Pancreas (tissue), 10 donors: Measurements from ENCODE around the gene TRABD. TPM values are rescaled to one million over a fixed set of nuclear protein-coding genes. Genes with fewer than 3 reads are reported as not detected.

ENCODE experiments used
- ATAC-seq, 4 donors: fragments of 200-7000 bp; cut with Tn5 transposase; one replicate each; pipeline versions ENCODE4 v1.8.0 to v1.9.1; 2020; ENCODE audit warnings: mild to moderate bottlenecking in 4 of 4, moderate library complexity in 4 of 4
- DNase-seq, 6 donors: peaks; one replicate each; pipeline ENCODE4 v3.0.0-alpha.2; 2020
- FAIRE-seq: peaks from 2 replicates; lab custom pipeline; 2012; peaks lifted over from hg19 to GRCh38; lab: Jason Lieb, UNC
- H3K27ac ChIP-seq, 4 donors: fragments of 200-600 bp; sonication (generic); 1 replicate in 3 of 4; 2 replicates in 1 of 4; pipeline versions ENCODE4 v1.5.0 to v1.8.0; 2020
- H3K27me3 ChIP-seq, 4 donors: fragments of 200-600 bp; one replicate each; pipeline ENCODE4 v1.8.0; 2021
- H3K36me3 ChIP-seq, 3 donors: fragments of 200-600 bp; sonication (generic) in 1 of 3; one replicate each; pipeline versions ENCODE4 v1.5.0 to v1.8.0; 2020 to 2021
- H3K4me1 ChIP-seq, 3 donors: fragments of 200-600 bp; one replicate each; pipeline ENCODE4 v1.8.0; 2021
- H3K4me3 ChIP-seq, 4 donors: fragments of 200-600 bp; sonication (generic) in 2 of 4; one replicate each; pipeline versions ENCODE4 v1.5.0 to v1.8.0; 2020 to 2021
- H3K9me3 ChIP-seq, 4 donors: fragments of 200-600 bp; one replicate each; pipeline ENCODE4 v1.8.0; 2021
- CTCF ChIP-seq, 4 donors: fragments of 200-600 bp; sonication (generic) in 3 of 4; IDR thresholded peaks; one replicate each; pipeline versions ENCODE4 v1.5.0 to v1.8.0; 2021; ENCODE audit warnings: antibody characterized with exemption in 4 of 4
- WGBS, 2 donors: extraction: QIAGEN DNeasy Blood & Tissue Kit; methylation state at CpG; one replicate each; pipeline ENCODE4 v1.1.7; 2013; 5-methylcytosine and 5-hydroxymethylcytosine counted together
- intact Hi-C, 3 donors: fragments of 100-400 bp; cut with DNase I; formaldehyde crosslinking; loops; one replicate each; pipeline versions ENCODE4 v1.11.1 to v1.14.2; 2022
- polyA plus RNA-seq, 2 donors: library from polyadenylated mRNA; stranded (reverse); fragments of 200-250 nt; gene quantifications; one replicate each; pipeline ENCODE4 v1.2.3, GENCODE V29; 2013
- total RNA-seq, 6 donors: library from RNA; stranded (reverse); fragmentation: NEBNext Ultra II Directional in 4 of 6; extraction: Animal tissue kit (Norgen Biotek cat#: 25700) in 4 of 6; gene quantifications; one replicate each; pipeline versions ENCODE4 v1.2.1 to v1.2.4, GENCODE V29; 2021 to 2023
- donor health status: healthy with polysubstance abuse.
- donor health status: DM: no; HTN: no; CAD: no; lungs with moderate emphysema.
- donor health status: DM: no; HTN: no; CAD: no.
- donor health status: control.
- donor health status: control.
- donor health status: Bipolar disorder and iron deficiency.
- donor health status: DM: yes; HTN: yes; CAD: no.
- donor health status: DM: no; HTN: no; CAD: no.
- donor health status: DM: no; HTN: no; CAD: no.
- donor health status: DM: yes; HTN: yes; CAD: no.

The TRABD gene
- total and polyA plus RNA-seq, 8 donors = 25.9 to 107 (median 51.7) TPM

- Histone ChIP-seq H3K27ac (no peak overlapping the region), H3K4me3 (no peak overlapping the region), H3K27me3 (no peaks in the 10 kb centered on the region), H3K9me3 (no peaks in the 10 kb centered on the region), H3K4me1 (peaks cover 0 to 11% (median 6%) of the 10 kb centered on the region in 3 donors), H3K36me3 (peaks cover 0 to 9% (median 0%) of the 10 kb centered on the region in 3 donors)
- WGBS, 2 donors = 69 to 76% methylated on average over 11 of the region's 11 CpGs
- FAIRE-seq (no peak), DNase-seq (peak in 2 of 6 donors; percentile 15 to 55), ATAC-seq (peak in 1 of 4 donors; percentile 8)
- intact Hi-C loops = no loop called here
- peak in 2 of 4 donors; percentile 13 to 15 for TF ChIP-seq CTCF (IDR thresholded peaks at IDR 0.05)
Observed at GRCh38 chr22:50236731-50237409, 51.2 kb downstream of the TRABD start.

DNA sequence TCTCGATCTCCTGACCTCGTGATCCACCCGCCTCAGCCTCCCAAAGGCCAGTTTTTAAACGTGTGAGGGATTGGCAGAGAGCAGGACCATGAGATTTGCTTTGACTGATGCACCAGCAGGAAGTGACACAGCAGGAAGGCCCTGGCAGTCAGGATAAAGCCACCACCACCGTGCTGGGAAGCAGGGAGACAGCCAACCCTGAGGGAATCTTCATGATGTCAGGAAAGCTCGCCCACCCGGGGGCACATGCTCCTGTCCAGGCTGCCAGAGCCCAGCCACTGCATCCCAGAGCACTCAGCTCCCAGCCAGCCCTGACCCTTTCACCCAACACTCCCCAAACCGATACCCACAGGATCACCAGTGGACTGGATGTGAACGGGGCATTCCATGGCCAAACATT, 53.0 kb downstream of the TRABD start:
- intact Hi-C loops = no loop called here
- H3K4me3 ChIP-seq = no peak overlapping the region
- no peaks in the 10 kb centered on the region for H3K9me3 ChIP-seq
- ATAC-seq (no peak), DNase-seq (peak in 2 of 6 donors; percentile 26 to 51), FAIRE-seq (no peak)
- 86 to 90% methylated on average over 9 of the region's 9 CpGs for WGBS, 2 donors
- H3K4me1 ChIP-seq = peaks cover 4 to 21% (median 11%) of the 10 kb centered on the region in 3 donors
- H3K27me3 ChIP-seq = no peaks in the 10 kb centered on the region
- H3K36me3 ChIP-seq = peaks cover 0 to 6% (median 0%) of the 10 kb centered on the region in 3 donors
- H3K27ac ChIP-seq = no peak overlapping the region
- TF ChIP-seq CTCF (IDR thresholded peaks at IDR 0.05) = no peak

- no peak for ATAC-seq
- no peaks in the 10 kb centered on the region for H3K9me3 ChIP-seq
- WGBS, 2 donors = 41 to 44% methylated on average over 14 of the region's 14 CpGs
- peaks cover 0 to 6% (median 0%) of the 10 kb centered on the region in 3 donors for H3K36me3 ChIP-seq
- no peak for FAIRE-seq
- peaks cover 10 to 27% (median 14%) of the 10 kb centered on the region in 3 donors for H3K4me1 ChIP-seq
- H3K27me3 ChIP-seq = no peaks in the 10 kb centered on the region
- H3K27ac ChIP-seq = no peak overlapping the region
- DNase-seq = no peak
- peak overlapping the region in 3 of 4 donors; percentile 70 to 96 (median 77) for H3K4me3 ChIP-seq
- TF ChIP-seq CTCF (IDR thresholded peaks at IDR 0.05) = no peak
- intact Hi-C loops = loop anchor here in 1 of 3 donors (10.0 kb wide), 1 partner anchor 262 kb away; the partner anchor contains the start of genes LMF2 and NCAPH2
Observed at GRCh38 chr22:50242406-50242949, 56.8 kb downstream of the TRABD start.

DNA sequence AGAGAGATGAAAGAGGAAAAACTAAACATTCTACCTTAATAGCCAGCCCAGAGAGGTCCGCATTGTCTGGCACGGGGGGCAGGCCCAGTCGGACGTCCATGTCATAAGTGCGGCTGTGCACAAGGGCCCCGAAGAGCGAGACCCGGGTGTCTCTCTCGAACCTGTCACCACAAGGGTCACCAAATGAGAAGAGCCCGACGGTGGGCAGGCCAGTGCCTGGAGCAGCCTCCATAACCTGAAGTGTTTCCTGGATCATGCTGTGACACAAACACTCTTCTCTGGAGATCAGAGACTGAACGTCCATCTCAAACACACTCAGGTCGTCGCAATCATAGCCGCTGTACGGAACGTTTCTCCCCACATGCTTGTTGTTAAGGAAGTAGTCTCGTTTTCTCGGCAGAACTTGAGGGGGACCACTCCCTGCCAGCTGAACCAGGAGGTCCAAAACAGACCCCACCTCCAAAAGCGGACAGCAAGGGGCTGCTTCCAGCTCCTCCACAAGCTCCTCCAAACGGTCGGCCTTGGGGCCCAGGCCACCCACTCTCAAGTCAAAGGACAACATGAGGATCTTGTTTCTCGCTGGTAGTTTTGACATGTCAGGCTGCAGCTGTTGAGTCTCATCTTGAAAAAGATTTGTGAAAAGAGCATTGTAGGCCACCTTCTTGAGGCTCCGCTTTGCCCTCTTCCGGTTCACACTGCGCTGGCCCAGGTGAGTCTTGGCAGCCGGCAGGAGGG, 58.1 kb downstream of the TRABD start:
- ATAC-seq (peak; percentile 30 to 57 (median 50)), DNase-seq (no peak), FAIRE-seq (no peak)
- peak overlapping the region; percentile 78 to 91 (median 84) for H3K27ac ChIP-seq
- intact Hi-C loops = loop anchor here in 1 of 3 donors (10.0 kb wide), 1 partner anchor 261 kb away; the partner anchor contains the start of genes LMF2 and NCAPH2
- no peaks in the 10 kb centered on the region for H3K27me3 ChIP-seq
- TF ChIP-seq CTCF (IDR thresholded peaks at IDR 0.05) = no peak
- peak overlapping the region; percentile 70 to 96 (median 86) for H3K4me3 ChIP-seq
- H3K4me1 ChIP-seq = peaks cover 10 to 27% (median 14%) of the 10 kb centered on the region in 3 donors
- WGBS, 2 donors = 8 to 9% methylated on average over 27 of the region's 27 CpGs
- peaks cover 0 to 6% (median 0%) of the 10 kb centered on the region in 3 donors for H3K36me3 ChIP-seq
- no peaks in the 10 kb centered on the region for H3K9me3 ChIP-seq
